LNCaP clone FGC (cell line): ENCODE data around the gene QPCT.

Experiments used
- DNase-seq: peaks from one replicate; pipeline ENCODE4 v3.0.0-alpha.2; 2011; ENCODE audit warnings: low read depth
- H3K4me3 ChIP-seq: 2 replicates; pipeline ENCODE4 v1.5.1; 2011; ENCODE audit warnings: mild to moderate bottlenecking, low read depth, low read length, control low read depth
- CTCF ChIP-seq: IDR thresholded peaks from 2 replicates; pipeline ENCODE4 v1.5.1; 2012; ENCODE audit warnings: mild to moderate bottlenecking; ENCODE audit not compliant: control insufficient read depth, insufficient read depth; ENCODE audit errors: extremely low read depth

QPCT gene

GRCh38 chr2:37333256-37333655, 11.2 kb upstream of the QPCT start:
- H3K4me3 ChIP-seq = no peak overlapping the region

GRCh38 chr2:37335604-37336003, 8.8 kb upstream of the QPCT start:
- no peak for DNase-seq
- H3K4me3 ChIP-seq = no peak overlapping the region
- TF ChIP-seq CTCF = no peak

More at GRCh38 chr2:37333256-37333655, 11.2 kb upstream of the QPCT start:
- no peak for TF ChIP-seq CTCF
- no peak for DNase-seq

GRCh38 chr2:37337620-37338280, 6.7 kb upstream of the QPCT start:
- DNase-seq = no peak
- H3K4me3 ChIP-seq = no peak overlapping the region
- TF ChIP-seq CTCF = no peak

- no peak for TF ChIP-seq CTCF
- DNase-seq = no peak
- H3K4me3 ChIP-seq = no peak overlapping the region
Observed at GRCh38 chr2:37338933-37339332, 5.5 kb upstream of the QPCT start.

GRCh38 chr2:37340637-37341036, 3.8 kb upstream of the QPCT start:
- DNase-seq = no peak
- no peak overlapping the region for H3K4me3 ChIP-seq
- no peak for TF ChIP-seq CTCF

GRCh38 chr2:37342591-37343220, 1.7 kb upstream of the QPCT start:
- no peak overlapping the region for H3K4me3 ChIP-seq
- no peak for TF ChIP-seq CTCF
- no peak for DNase-seq
